ENCODE measurements around the gene CHST15. TPM values are rescaled to one million over a fixed set of nuclear protein-coding genes. Genes with fewer than 3 reads are reported as not detected.
A peak's percentile ranks its signal among the peaks of the same experiment; 100 is the strongest.

CHST15 gene
- total RNA-seq, 1 donor from 2014 or later = 1.5 TPM

DNA sequence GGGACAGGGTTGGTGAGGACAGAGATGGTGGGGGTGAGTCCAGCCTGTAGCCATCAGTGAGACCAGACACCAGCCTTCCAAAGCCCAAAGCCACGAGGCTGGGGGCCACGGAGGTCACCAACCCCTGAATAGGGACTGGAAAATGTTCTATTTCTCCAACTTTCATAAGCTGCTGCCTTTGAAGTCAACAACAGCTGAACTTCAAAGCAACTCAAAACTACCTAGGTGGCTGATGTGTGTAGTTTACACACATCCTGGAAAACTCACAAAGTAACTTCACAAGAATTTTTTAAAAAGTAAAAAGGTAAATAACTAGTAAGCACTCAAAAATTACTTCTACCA lies 88.8 kb downstream of the CHST15 start:
- DNase-seq (ENCODE audit: low read depth, low spot score) = no peak
- H3K9me3 Mint-ChIP-seq = no peaks in the 10 kb centered on the region
- H3K27me3 Mint-ChIP-seq (ENCODE audit: low read depth) = no peaks in the 10 kb centered on the region
- H3K36me3 Mint-ChIP-seq (ENCODE audit: low read depth) = no peaks in the 10 kb centered on the region
- H3K27ac Mint-ChIP-seq (ENCODE audit: unreplicated experiment) = no peak overlapping the region
- peaks cover 5% of the 10 kb centered on the region for H3K4me1 Mint-ChIP-seq
- no peak overlapping the region for H3K4me3 Mint-ChIP-seq
- TF ChIP-seq, protein P1, sequence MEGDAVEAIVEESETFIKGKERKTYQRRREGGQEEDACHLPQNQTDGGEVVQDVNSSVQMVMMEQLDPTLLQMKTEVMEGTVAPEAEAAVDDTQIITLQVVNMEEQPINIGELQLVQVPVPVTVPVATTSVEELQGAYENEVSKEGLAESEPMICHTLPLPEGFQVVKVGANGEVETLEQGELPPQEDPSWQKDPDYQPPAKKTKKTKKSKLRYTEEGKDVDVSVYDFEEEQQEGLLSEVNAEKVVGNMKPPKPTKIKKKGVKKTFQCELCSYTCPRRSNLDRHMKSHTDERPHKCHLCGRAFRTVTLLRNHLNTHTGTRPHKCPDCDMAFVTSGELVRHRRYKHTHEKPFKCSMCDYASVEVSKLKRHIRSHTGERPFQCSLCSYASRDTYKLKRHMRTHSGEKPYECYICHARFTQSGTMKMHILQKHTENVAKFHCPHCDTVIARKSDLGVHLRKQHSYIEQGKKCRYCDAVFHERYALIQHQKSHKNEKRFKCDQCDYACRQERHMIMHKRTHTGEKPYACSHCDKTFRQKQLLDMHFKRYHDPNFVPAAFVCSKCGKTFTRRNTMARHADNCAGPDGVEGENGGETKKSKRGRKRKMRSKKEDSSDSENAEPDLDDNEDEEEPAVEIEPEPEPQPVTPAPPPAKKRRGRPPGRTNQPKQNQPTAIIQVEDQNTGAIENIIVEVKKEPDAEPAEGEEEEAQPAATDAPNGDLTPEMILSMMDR (conservative IDR thresholded peaks at IDR 0.05) = no peak

DNA sequence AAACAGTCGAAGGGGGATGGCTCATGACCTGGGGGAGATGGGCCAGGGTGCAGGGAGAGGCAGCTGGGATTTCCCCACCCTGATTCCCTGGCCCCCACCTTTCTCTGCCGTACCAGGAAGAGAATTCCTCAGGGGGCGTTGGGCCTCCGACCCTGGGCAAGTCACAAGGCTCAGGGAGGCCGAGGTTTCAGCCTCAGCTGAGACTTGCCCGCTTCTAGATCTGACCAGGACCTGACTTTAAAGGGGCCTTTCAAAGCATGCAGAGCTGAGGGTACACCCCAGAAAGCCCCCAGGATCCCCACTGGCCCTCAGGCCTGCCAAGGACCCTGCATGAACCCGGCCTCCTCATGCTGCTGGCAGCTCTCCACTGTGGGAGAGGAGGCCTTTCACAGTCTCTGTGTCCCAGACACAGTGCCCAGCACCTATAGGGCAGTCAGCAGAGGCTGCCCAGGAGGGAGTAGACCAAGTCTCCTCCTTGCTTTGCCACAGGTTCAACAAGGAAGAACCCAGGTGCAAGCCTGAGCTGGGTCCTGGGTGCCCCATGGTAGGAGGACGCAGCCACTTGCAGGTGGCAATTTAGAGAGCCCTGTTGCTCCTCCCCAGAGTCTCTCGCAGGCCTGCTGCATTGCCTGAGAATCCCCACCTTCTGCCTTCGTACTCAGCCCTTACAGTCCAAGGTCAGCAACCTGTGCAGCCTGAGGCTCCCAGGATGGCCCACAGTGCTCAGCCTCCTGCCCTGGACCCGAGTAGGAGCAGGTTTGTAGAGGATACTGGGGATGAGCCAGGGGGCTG lies 89.3 kb downstream of the CHST15 start:
- H3K9me3 Mint-ChIP-seq = no peaks in the 10 kb centered on the region
- no peak for DNase-seq (ENCODE audit: low read depth, low spot score)
- TF ChIP-seq, protein P1 (conservative IDR thresholded peaks at IDR 0.05) = no peak
- peaks cover 5% of the 10 kb centered on the region for H3K4me1 Mint-ChIP-seq
- no peak overlapping the region for H3K4me3 Mint-ChIP-seq
- no peaks in the 10 kb centered on the region for H3K27me3 Mint-ChIP-seq (ENCODE audit: low read depth)
- H3K27ac Mint-ChIP-seq (ENCODE audit: unreplicated experiment) = no peak overlapping the region
- no peaks in the 10 kb centered on the region for H3K36me3 Mint-ChIP-seq (ENCODE audit: low read depth)

GRCh38 chr10:124003481-124003870 lies 89.9 kb downstream of the CHST15 start:
- TF ChIP-seq, protein P1 (conservative IDR thresholded peaks at IDR 0.05) = no peak
- Mint-ChIP-seq H3K4me3 (no peak overlapping the region), H3K4me1 (peaks cover 5% of the 10 kb centered on the region), H3K9me3 (no peaks in the 10 kb centered on the region), H3K27me3 (ENCODE audit: low read depth) (peaks cover 4% of the 10 kb centered on the region), H3K36me3 (ENCODE audit: low read depth) (no peaks in the 10 kb centered on the region), H3K27ac (ENCODE audit: unreplicated experiment) (no peak overlapping the region)
- no peak for DNase-seq (ENCODE audit: low read depth, low spot score)

GRCh38 chr10:124003070-124003419 lies 90.4 kb downstream of the CHST15 start:
- H3K9me3 Mint-ChIP-seq = no peaks in the 10 kb centered on the region
- H3K27me3 Mint-ChIP-seq (ENCODE audit: low read depth) = peaks cover 6% of the 10 kb centered on the region
- peak overlapping the region; percentile 50 for H3K27ac Mint-ChIP-seq (ENCODE audit: unreplicated experiment)
- TF ChIP-seq, protein P1 (conservative IDR thresholded peaks at IDR 0.05) = no peak
- peaks cover 5% of the 10 kb centered on the region for H3K4me1 Mint-ChIP-seq
- DNase-seq (ENCODE audit: low read depth, low spot score) = no peak
- H3K36me3 Mint-ChIP-seq (ENCODE audit: low read depth) = no peaks in the 10 kb centered on the region
- no peak overlapping the region for H3K4me3 Mint-ChIP-seq

- Mint-ChIP-seq H3K27me3 (ENCODE audit: low read depth) (peaks cover 11% of the 10 kb centered on the region), H3K4me3 (no peak overlapping the region), H3K9me3 (no peaks in the 10 kb centered on the region), H3K27ac (ENCODE audit: unreplicated experiment) (no peak overlapping the region), H3K4me1 (peaks cover 5% of the 10 kb centered on the region), H3K36me3 (ENCODE audit: low read depth) (no peaks in the 10 kb centered on the region)
- no peak for DNase-seq (ENCODE audit: low read depth, low spot score)
- TF ChIP-seq, protein P1 (conservative IDR thresholded peaks at IDR 0.05) = no peak
Measured at GRCh38 chr10:124002391-124003069, 90.9 kb downstream of the CHST15 start.
